ENCODE data around the gene IFNGR1.
"Not testable (repeated sequence)": the region's sequence is repeated elsewhere in the genome, so short reads cannot be mapped to it uniquely, and the experiment has no call there.

Gene IFNGR1

DNA sequence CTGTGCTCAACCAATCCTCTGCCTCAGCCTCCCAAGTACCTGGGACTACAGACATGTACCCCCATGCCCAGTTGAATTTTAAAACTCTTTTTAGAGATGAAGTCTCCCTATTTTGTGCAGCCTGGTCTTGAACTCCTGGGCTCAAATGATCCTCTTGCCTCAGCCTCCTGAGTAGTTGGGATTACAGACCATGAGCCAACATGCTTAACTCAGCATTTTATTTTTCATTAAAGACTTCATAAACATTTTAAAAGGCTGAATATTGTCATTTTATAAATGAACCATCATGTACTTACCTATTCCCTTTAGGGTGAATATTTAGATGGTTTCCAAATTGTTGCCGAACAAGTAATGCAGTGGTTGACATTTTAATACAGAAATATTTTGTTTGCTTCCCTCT, 16.5 kb upstream of the IFNGR1 start:
- no peak for DNase-seq

DNA sequence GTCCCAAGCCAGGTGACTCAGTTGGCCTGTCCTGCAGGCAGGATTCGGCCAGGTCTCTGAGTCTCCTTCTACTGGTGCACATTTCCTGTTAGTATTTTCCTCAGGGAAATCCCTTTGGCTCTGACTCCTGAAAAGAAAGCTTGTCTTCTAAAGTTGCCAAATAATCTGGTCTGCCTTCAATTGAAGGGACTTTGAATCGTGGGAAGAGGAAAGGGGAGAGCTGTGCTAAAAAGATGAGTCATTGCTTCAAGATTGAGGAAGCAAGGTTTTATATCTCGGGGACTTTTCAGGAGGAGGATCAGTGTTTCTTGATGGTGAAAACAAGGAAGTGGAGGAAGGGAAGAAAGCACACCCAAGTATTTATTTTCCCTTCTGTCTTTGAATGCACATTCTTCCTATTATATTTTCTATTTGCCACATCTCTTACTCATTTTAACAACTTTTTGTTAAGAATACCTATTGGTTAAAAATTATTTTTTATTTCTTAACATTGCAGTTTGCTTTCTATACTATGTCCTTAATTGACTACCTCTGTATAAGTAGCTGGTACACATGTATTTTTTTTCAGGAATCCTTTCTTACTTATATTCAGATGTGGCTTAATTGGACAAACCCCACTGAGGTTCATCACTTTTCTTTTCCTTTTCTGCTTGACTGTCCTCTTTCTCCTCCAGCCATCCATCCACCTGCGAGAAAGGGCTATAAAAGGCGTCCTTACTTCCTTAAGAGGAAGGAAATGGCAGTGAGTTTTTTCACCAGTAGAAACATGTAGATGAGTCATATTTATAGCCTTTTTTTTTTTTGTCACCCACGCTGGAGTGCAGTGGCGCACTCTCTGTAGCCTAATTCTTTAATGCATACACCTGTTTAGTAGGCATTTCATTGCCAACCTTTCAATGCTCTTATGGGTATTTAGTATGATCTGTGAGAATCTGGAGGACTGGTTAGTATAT, 15.0 kb upstream of the IFNGR1 start:
- DNase-seq = peak; percentile 90

DNA sequence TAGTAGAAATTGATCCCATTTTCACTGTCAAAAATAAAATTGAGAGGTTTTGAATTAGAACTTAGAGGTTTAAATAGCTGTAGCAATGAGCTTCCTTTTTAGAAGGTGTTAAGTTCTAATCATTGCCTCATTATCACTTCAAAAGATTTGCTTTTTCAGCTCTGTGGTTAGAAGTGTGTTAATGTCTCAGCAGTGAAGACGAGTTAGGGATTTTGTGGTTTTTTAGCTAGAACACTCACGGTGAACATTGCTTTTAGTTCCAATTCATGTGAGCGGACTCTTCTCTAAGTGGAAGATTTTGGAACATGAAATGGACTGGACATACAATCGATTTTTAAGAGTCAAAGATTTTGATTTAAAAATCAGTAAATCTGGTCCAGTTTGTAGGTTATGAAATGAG, 12.7 kb upstream of the IFNGR1 start:
- DNase-seq = peak; percentile 27

DNA sequence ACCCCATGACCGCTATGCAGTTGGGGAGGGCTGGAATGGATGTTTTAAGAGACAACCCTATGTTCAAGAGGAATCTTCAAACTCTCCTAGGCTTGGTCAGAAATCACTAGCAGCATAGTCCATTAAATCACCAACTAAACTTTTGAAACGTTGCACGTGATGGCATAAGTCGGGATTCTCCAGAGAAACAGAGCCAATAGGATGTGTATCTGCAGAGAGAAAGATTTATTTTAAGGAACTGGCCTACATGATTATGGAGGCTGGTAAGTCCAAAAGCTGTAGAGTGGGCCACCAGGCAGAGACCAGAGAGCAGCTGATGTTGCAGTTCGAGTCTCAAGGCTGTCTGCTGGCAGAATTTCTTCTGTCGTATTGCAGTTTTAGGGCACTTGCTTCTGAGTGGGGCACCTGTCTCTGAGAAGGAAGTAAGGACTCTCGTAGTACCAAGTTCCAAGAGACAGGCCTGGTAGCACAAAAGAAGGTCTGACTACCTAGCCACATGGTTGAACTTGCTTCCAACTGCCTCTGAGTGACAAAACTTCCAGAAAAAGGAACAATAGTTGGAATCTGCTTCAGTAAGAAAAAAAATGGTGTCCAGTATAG, 11.9 kb upstream of the IFNGR1 start:
- DNase-seq = no peak

DNA sequence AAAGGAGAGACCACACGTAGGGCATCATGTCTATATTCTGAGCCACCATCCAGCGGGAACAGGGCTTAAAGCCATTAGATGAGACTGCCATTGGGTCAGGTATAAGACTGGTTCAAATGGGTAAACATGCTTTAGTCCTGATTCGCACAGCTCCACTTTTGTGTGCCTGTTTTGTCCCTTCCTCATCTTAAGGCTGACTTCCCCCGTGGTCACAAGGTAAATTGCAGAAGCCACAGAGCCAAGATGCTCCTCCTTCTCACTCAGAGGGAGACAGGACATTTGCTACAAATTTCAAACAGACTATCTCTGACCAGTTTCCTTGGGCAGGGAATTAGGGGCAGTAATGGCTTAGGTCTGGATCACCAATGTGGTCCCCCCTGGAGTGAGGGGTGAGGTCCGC, 11.4 kb upstream of the IFNGR1 start:
- DNase-seq = no peak

DNA sequence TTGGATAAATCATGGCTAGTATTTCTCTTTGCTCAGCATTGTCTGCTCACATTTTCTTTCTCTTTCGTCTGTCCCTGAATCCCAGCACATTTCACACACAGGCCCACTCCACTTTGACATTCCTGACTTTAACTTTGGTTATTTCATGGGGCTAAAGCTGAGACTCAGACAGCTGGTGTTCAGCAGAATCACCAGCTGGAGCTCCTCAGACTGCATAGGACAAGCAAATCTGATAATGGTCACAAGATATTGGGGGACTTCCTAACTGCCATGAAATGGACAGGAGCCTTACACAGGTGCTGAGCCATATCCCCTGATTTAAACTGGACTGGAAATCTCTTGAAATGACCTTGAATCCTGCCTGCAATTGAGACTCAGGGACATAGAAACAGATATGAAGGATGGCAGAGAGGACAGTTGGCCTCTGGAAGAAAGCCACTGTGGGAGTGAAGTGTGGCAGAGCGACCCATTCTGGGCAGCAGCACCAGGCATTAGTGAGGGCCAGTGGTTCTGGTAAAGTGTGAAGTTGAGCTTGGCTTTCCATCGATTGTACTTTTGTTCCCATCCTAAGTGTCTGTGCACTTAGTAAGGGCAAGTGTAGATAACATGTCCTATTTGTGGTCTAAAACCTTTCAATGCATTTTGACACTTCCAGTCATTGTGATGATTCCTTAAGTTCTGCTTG, 10.0 kb upstream of the IFNGR1 start:
- no peak for DNase-seq

DNA sequence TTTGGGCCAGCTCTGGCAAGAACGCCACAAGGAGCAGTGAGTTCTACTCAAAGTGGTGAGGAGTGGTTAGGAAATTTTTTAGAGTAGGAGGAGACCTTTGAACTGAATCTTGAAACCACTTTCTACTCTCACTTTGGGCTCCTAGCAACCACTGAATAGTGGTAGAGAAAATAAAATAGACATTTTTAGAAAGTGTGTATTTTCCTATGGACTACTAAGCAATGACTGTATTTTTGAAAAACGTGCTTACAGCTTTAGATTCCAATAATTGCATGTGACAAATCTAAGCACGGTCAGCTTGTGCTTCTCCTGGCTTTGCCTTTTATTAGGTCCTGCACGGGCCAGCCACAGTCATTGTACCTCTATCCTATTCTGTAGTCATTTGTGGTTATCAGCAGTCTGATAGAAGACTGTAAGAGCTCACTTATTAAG, 8.7 kb upstream of the IFNGR1 start:
- no peak for DNase-seq

DNA sequence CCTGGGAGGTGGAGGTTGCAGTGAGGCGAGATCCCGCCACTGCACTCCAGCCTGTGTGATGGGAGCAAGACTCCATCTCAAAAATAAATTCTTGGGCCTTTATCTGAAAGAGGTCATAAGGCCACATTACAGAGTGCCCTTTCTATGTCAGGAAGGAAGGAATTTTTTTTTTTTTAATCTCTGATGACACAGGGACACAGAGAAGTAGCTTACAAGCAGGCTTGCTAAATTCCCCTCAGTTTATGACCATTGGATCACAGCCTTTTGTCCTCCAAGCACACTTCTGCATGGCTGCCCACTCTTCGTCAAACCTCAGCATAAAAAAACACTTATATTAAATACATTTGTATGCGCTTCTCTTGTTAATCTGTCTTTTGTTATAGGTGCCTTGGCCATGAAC, 7.5 kb upstream of the IFNGR1 start:
- no peak for DNase-seq

DNA sequence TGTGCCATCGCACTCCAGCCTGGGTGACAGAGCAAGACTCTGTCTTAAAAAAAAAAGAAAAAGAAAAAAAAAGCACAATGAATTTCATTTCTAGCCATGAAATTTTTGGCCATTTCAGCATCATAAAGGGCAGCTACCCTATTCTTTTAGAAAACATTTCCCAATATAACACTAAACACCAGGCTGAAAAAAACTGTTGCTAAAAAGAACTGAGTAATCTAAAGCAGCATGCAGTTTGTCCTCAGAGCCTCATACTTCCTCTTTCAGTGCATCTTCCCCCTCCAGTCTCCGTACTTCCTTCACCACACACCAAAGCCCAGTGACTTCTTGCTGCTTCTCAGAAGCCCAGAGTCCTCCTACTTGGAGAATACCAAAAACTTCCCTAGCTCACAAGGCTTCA, 5.6 kb upstream of the IFNGR1 start:
- peak; percentile 92 for DNase-seq

DNA sequence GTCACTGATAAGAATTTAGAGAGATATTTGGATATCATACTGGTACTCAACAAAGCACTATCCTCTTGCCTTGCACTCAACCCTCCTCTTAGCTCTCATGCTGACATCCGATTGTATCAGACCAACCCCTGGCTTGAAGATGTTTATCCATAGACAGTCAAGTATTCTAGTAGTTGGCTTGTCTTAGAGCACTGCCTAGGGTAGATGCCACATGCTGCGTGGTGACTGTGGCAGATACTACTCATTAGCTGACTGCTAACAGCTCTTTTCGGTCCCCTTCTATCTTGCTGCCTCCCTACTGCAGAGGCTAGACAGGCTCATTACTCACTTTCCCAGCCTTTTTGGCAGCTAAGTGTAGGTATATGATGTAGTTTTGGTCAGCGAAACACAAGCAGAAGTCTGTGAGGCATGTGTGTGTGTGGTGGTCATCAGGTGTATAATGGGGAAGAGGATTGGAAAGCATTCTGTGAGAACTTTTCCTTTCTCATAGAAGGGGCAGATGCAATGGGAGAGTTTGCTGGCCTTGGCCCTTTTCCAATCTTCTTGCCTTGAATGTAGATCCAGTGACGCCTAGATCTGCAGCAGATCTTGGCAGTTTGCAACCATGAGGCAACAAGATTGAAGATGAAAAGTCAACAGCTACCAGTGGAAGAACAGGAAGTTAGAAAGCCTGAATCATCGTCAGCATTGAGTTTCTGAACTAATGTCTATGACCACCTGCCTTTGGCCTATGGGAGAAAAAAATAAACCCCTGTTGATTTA, 4.4 kb upstream of the IFNGR1 start:
- DNase-seq = peak; percentile 87

DNA sequence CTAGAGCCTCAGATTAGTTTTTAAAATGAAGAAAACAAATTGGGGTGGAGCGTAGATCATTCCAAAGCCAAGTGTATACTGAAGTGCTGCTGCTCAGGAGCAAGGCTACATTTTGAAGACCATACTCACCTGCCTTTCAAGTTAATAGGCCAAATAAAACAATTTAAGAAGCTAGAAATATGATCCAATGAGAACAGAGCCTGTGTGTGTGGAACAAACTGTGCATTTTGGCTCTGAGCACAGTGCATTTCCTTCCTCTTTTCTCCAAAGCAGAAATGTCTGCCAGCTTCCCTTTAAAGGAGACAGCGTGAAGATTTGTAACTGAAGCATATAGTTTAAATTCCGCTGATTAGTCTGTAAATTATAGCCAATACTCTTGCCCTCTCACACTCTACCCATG, 3.2 kb upstream of the IFNGR1 start:
- DNase-seq = peak; percentile 81

DNA sequence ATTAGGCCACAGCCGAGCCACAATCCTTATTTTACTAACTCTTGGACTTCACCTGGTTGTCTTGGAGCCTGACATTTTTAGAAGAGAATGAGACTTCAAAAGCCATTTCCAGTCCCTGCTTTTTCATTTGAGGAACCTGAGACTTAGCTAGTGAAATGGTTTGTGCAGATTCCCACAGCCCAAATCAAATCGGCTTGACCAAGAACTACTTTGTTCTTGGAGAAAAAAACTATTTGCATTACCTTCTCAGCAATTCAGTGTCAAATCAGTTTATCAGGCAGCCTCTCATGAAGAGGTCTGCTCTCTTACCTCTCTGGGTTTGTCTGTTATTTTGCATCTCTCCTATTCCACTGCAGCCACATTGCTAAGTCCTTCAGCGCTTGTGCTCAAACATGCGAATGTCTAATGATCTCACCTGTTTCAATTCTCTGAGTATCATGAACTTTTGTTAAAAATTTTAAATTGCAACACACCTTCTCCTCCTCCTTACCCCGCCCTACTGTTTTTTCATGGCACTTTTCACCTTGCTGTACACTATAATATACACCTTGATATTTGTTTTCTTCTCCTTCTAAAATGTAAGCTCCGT, 573 bp upstream of the IFNGR1 start:
- no peak for DNase-seq

DNA sequence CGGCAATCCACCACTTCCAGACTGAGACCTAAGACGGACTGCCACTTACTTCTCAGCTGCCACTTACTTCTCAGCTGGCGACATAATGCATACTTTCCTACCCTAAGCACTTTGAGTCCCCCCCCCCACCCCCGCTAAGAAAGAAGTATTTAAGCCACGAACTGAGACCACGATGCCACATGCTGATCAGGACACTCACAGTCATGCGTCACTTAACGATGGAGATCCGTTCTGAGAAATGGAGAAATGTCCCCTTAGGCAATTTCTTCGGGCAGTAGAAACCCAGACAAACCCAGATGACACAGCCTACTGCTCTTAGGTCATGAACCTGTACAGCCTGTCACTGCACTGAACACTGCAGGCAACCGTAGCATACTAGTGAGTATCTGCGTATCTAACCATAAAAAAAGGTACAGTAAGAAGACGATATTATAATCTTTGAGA, 690 bp downstream of the IFNGR1 start:
- DNase-seq = peak; percentile 77

DNA sequence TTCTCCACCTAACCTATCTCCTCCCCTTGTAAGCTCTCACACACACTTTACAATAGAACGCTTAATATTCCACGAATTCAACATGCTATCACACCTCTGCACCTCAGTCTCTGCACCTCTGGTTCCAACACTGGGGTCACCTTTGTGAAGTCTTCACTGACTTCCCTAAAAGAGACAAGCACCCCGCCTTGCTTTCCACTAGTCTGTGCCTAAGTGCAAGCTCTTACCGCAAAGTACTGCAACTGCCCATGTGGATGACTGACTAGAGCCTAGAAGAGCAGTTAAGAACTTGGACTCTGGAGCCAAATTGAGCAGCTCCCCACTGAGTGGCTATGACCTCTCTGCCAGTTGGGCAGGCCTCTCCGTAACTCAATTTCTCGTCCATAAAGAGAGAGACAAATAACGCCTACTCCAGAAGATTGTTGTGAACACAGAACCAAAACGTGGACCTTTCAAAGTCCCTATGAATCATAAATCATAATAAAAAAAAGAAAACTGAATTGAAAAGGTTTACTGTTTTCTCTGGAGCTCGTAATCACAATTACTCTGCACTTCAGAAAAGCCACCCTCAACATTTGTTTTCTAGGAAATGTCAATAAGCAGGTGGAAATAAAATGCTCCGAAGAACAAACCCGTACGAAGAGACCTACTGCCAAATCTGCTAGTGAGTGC, 1.2 kb downstream of the IFNGR1 start:
- DNase-seq = peak; percentile 70

DNA sequence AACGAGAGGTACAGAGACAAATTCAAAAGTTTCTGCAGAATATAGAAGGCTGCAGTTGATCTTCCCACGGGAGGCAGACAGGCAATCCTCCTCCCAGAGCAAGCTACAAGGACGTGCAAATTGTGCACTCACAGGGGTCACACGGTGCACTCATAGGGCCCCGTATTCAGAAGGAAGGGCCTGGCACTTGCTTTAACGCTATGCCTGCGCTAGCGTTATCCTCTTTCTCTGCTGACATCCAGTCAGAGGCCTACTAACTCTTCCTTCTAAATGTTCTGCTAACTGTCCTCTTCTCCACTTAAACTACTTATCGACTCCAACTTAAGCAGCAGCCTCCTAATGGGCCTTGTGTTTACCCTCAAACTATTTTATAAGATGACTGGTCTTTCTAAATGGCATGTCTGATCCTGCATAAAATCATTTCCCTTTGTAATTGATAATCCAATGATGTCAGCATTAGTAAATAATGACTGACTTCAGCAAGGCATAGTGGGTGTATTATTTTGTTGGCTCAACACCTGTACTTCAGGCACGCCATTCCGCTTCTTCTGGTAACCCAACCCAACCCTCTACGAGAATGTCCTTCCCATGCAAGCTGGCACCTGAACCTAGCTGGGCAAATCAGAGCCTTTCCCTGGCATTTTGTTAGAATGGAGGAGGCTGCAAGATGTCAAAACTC, 2.2 kb downstream of the IFNGR1 start:
- DNase-seq = no peak

DNA sequence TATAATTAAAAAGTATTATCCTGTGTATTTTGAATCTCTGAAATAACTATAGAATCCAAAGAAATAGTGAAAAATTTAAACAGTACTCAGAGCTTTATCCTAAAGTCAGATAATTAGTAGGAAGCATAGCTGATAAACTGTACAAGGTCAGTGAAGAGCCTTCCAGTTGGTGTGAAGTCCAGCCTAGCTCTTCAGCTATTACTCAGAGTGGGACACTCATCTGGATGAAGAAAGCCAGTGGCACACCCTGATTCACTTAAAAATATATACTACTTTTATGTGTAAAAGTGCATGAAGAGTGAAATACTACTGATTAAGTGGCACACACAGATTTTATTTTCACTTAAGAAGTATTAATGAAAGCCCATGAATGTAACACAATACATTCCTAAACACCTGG, 3.1 kb downstream of the IFNGR1 start:
- DNase-seq = no peak

DNA sequence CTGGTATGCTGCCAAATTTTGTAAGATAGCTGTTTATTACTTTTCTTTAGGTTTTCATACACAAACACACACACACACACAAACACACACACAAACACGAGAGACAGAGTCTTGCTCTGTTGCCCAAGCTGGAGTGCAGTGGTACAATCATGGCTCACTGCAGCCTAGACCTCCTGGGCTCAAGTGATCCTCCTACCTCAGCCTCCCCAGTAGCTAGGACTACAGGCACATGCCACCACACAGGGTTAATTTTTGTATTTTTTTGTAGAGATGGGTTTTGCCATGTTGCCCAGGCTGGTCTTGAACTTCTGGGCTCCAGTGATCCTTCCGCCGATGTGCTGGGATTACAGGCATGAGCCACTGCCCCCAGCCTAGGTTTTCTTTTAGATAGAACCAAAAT, 3.6 kb downstream of the IFNGR1 start:
- not testable (repeated sequence) for DNase-seq

DNA sequence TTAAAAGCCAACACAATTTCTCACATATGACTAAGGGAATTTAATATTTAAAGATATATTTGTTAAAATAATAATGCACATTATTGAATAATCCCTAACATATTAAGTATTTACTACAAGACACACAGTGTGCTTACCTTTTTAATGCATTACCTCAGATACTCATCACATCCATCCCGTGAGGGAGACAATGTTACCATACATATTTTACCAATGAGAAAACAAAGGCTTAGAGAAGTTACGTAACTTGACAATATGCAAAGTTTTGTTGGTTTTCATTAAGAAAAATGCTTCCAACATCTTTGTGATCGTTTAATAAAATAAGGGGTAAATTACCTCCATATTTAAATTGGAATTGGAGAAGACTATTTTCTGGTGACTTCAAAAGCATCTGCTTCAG, 4.3 kb downstream of the IFNGR1 start:
- no peak for DNase-seq

DNA sequence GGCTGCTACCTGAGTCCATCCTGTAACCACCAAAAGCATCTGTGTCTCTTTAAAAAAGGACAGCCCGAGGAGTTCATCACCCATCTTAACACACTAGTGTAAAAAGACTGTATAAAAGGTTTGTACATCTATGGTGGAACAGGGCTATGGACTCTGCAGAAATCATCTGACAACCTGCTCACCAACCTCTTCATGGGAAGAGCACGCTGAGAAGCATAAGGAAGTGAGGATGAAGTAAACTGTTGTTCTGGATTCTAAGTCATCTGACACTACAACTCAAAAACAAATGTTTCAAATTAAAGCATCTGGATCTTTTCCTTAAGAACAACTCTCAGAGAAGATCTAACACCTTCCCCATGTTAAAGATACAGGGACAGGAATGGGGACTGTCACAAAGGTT, 5.4 kb downstream of the IFNGR1 start:
- DNase-seq = no peak

DNA sequence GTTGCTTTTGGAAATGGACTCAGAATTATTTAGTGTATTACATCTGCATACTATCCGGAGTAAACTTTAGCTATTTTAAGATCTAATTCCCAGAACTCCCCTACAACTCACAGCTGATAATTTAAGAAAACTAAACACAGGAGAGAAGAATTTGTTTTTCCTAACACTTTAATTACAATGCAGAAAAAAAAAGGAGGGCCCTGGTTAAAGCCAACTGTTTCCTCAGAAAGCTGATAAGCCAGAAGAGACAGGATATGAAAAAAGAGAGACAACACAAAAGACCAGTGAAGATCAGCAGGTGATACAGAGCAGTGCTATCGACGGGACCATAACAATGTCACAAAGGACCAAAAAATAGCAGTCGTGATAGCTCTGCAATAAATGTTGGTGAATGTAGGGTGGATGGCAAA, 5.8 kb downstream of the IFNGR1 start:
- peak; percentile 40 for DNase-seq

DNA sequence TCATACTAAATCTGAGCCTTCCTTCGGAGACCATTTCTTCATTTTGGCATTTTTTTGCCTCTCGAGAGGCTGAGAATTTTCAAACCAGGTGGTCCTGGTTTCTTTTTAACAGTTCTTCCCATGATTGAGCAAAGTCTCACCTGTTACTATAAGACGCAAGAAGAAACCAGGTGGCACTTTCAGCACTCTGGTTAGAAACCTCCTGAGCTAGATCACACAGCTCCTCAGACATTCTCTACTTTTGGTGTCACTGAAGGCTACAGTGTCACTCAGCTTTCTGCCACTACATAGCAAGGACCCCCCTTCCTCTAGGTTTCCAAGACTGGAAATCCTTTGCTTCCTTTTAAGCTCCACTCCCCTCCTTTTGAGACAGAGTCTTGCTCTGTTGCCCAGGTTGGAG, 7.3 kb downstream of the IFNGR1 start:
- DNase-seq = no peak

Measured in OCI-M1 (cell line).